Measurements from ENCODE around the gene TUBGCP6.

TUBGCP6 gene

DNA sequence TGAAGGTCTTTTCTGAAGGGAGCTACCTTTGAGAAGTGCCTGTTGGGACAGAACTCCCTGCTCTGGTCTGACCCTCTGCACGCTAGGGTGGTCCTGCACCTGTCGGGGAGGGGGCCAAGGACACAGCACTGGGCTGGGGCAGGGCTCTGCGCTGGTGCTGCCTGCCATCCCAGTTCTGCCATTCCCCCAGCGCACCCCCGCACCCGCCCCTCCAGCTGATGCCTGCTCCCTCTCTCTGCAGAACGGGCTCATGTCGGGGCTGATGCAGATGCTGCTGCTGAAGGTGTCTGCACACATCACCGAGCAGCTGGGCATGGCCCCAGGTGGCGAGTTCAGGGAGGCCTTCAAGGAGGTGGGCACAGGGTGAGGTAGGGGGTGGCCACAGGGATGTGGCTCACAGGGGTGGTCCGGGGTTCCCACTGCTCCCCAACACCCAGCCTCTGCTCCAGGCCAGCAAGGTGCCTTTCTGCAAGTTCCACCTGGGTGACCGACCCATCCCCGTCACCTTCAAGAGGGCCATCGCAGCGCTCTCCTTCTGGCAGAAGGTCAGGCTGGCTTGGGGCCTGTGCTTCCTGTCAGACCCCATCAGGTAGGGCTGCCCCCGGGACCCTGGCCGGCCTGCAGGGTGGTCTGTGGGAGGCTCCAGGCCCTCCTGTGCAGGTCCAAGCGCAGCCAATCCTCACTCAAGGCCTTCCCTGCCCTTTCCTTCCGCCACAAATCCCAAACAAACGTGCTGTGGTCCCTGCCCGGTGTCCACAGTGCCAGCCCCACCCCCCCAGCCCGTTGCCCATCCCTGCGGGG lies 47.6 kb downstream of the TUBGCP6 start:
- DNase-seq (ENCODE audit: low spot score): no peak

DNA sequence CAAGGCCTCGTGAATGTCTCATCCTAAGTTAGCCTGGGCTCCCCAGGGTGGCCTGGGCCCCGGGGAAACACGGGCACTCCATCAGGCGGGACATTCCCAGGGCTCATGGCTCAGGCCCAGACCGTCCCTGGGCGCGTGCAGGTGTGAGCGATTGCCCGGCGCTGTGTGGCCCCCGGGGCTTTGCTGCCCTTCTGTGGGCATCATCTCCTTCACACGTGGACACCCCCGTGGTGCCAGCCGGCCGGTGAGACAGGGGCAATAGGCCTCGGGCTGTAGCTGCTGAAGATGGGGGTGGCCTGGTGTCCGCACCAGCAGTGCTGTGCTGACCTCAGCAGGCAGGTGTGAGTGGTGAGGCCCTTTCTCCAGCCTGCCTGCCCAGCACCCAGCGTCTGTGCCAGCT lies 48.6 kb downstream of the TUBGCP6 start:
- no peak for DNase-seq (ENCODE audit: low spot score)

DNA sequence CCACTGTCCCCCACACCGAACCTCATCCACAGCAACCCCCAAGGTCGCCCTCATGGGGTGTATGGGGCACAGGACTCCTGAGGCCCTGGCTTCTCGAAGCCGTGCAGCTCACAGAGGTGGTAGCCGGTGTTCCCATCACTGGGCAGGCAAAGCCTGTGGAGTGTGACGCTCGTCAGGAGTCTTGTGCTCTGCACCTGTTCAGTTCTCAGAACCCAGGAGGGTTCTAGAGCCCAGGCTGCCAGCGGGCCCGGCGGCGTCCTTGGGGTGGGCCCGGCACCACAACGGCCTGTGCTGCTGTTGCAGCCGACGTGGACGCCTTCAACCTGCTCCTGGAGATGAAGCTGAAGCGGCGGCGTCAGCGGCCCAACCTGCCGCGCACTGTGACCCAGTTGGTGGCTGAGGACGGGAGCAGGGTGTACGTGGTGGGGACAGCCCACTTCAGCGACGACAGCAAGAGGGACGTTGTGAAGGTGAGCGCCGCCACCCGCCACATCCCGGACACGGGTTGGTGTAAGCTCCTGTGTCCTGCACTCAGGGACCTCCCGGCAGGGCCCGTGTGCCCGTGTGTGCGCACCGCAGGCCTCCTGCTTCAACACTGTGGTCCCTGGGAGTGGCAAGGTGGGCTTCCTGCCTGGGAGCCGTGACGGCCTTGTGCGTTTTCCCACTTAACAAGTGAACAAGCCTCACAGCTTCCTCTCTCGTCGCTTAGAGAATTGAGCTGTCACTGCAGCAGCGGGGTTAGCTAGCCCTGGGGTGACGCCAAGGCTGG lies 50.6 kb downstream of the TUBGCP6 start:
- no peak for DNase-seq (ENCODE audit: low spot score)

DNA sequence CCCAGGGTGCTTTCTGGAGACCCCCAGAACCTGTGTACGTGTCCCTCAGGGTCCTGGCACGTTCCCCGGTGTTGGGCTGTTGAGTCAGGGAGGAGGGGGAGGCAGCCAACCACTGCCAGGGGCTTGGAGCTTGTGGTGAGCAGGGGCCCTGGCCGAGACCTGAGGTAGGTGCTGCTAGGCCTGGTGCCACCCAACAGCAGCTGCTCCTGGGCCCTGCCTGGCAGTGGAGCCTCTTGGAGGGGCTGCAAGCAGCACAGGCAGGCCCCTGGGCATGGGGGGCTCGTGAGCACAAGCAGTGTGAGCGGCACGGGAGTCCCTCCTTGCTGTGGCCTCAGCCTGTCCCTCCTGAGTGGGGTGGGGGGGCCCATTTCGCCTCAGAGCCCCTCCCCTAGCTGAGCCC lies 51.2 kb downstream of the TUBGCP6 start:
- no peak for DNase-seq (ENCODE audit: low spot score)

DNA sequence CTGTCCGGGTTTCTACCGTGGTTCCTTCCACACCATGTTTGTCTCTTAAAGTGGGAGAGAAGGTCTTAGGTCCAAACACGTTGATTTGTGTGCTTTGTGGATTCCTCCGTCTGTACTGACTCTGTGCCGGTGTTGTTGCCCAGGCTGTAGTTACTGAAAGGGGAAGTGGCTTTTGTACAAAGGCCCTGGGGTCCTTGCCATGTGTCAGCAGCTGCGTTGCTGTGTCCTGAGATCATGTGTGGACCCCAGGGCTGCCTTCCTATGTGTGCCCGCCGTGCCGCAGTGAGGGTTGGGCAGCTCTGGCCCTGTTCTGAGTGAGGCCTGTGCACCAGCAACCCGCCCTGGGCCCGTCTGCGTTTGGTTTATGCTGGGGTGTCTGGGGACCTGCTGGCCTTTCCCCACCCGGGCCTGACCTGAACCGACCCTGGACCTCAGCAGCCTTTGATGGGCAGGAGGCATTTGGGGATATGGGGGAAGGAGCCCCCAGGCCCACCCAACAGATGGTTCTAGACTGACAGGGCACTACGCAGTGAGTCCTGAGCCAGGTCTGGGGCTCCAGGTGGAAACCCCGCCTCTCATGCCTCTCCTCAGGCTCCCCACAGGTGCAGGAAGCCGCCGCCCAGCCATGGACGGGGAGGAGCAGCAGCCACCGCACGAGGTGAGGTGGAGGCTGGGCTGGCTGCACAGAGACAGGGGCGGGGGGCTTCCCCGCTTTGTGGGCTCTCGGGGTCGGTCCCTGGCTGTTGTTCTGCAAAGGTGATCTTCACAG lies 52.2 kb downstream of the TUBGCP6 start:
- no peak for DNase-seq (ENCODE audit: low spot score)

DNA sequence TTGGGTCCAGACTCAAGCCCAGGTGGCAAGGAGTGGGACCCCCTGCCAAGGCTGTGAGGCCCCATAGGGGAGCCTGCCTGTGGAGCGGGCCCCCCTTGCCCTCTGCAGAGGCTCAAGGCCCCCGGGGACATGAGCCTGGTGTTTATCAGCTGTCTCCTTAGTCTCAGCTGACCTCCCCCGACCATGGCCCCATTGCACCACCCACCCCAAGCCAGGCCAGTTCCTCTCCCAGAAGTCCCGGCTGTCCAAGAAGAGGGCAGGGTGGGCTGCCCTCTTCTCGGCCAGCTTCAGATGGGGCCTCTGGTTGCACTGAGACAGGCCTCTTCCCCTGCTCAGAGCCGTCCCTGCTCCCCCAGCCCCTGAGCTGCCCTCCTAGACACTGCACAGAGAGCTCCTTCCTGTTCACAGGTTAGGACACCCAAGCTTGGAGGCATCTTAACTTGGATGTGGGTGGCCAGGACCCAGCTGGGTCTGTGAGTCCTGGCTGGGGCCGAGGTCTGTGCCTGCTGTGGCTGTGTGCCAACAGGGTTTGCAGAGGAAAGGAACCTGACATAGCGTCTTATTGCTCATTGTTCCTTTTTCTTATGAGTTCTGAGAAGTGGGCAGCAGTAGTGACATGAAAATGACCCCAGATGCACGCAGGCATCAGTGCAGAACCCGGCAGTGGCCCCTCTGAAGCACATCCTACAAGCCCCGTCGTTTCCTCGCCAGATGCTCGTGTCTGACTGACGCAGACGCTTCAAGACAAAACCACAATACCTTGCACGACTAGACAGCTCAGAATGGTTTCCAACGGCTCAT lies 53.7 kb downstream of the TUBGCP6 start:
- DNase-seq (ENCODE audit: low spot score): peak; percentile 70

DNA sequence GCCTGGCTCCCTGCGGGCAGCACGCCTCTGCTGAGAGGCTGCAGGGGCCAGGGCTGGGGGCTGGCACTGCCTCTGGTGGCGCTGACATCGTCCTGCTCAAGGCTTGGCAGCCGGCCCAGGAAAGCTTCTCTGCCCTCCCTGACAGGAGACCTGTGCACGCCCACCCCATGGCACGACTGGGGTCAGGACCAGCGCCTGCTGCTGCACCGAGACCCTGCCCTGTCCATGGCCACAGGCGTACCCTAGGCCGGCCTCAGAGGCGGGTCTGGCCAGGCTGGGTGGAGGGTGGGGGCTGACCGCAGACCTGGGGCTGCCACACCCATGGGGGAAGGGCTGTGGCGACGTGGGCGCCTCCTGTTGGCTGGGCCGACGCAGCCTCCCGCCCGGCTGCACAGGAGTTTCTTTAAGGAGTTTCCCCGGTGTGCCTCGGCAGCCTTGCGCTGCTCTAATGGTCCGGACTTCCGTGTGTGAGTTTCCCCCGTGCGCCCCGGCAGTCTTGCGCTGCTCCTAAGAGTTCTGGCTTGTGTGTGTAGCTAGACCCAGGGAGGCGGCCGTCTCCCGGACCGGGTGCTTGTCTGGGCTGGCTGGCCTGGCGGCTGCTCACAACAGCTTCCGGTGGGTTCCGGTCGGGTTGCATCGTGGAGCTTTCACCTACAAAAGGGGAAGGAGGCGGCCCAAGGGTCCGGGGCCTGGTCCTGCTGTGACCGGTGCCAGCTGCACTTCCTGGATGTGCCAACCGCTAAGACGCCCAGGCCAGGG lies 54.5 kb downstream of the TUBGCP6 start:
- DNase-seq (ENCODE audit: low spot score): peak; percentile 84

DNA sequence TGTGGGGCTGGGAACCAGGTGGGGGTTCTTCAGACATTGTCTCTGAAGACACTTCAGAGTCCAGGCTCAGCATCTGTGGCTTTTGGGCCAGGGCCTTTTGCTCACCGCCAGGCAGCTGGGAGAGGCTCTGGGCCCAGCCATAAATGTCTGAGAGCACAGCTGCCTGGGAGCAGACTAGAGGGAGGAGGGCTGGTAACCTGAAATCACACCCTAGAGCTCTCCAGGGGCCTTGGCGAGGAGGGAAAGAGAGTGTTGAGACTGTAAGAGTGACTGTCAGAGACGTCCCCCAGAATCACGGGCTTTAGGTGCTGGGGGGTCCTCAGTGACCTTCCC lies 55.0 kb downstream of the TUBGCP6 start:
- no peak for DNase-seq (ENCODE audit: low spot score)

DNA sequence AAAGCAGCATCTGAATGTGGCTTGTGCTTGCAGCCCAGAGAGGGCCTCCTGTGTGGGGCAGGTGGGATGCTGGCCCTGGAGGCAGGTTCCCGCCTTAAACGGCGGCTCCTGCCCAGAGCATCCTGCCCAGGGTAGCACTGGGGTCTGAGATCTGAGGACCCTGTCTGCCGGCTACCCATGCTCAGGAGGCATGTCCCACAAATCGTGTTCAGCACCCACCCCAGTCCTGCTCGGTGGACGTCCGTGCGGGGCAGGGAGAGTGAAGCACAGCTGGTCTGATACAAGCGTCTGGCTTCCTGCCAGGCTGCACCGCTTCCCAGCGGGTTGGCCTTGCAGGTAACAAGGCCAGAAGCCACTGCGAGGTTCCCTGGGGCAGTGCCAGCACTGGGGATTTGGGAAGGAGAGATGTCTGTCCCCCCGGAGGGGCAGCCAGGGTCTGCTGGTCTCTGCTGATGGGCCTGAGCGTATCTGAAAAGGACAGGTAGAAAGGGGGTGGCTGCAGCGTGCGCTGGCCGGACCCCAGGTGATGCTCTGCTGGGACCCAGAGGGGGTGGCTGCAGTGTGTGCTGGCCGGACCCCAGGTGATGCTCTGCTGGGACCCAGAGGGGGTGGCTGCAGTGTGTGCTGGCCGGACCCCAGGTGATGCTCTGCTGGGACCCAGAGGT lies 55.5 kb downstream of the TUBGCP6 start:
- DNase-seq (ENCODE audit: low spot score): no peak

DNA sequence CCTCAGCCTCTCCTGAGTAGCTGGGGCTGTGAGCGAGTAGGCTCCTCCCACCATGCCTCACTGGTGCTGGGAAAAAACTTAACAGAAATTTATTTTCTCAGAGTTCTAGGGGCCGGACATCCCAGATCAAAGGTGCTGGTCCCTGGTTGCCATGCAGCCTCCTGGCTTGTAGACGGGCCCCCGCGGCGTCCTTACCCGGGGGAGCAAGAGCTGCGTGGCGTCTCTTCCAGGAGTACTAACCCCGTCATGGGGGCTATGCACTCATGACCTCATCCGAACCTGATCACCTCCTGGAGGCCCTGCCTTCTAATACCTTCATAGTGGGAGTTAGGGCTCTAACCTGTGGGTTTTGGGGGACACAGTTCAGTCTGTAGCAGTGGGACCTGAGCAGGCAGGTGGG lies 56.5 kb downstream of the TUBGCP6 start:
- DNase-seq (ENCODE audit: low spot score): no peak

DNA sequence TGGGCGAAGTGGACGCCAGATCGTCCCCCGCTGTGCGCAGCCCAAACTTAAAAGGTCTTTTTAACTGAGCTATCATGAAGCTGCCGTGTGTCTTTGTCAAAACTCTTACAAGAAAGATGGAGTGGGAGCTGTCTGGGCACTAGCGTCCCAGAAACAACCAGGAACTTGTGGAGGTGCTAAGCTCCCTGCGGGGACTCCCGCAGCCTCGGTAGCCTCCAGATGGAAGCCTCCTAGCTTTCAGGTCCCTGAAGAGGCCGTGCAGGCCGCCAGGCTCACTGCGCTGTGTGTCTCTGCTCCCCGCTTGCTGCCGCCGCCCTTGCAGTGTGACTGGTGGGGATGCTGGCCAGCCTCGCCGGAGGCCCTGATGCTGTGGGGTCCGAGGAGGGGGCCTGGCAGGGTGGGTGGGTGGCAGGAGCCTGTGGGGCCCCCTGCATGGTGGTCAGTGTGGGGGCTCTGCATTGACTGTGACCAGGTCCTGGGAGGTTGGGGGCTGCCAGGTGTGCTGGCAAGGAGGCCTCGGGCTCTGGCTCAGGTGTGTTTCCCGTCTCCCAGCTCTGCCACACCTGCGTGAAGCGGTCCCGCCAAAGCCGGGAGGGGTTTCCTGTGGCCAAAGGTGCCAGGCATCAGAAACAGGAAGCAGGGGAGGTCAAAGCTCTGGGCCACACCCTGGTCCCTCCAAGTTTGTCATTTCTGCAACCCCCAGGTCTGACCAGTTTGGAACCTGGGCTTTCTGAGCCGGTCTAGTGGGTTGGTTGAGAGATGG lies 57.9 kb downstream of the TUBGCP6 start:
- no peak for DNase-seq (ENCODE audit: low spot score)

DNA sequence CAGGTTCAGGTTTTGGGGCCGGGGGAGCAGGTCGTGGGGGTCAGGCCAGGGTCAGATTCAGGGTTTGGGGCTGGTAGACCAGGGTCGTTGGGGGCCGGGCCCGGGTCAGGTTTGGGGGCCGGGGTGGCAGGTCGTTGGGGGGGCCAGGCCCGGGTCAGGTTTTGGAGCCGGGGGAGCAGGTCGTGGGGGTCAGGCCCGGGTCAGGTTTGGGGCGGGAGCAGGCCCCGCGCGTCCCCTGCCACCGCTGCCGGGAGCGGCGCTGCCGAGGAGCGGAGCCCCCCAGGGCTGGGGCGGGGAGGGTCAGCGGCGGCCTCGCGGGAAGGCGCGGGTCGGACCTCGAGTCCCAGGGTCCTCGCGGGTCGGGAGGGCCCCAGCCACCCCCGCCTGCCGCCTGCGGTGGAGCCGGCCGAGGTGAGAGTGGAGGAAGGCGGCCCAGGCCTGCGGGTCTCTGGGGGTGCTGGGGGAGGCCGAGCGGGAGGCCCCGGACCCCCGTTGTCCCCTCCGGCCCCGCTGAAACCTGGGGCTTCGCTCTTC lies 58.6 kb downstream of the TUBGCP6 start:
- DNase-seq (ENCODE audit: low spot score): no peak

DNA sequence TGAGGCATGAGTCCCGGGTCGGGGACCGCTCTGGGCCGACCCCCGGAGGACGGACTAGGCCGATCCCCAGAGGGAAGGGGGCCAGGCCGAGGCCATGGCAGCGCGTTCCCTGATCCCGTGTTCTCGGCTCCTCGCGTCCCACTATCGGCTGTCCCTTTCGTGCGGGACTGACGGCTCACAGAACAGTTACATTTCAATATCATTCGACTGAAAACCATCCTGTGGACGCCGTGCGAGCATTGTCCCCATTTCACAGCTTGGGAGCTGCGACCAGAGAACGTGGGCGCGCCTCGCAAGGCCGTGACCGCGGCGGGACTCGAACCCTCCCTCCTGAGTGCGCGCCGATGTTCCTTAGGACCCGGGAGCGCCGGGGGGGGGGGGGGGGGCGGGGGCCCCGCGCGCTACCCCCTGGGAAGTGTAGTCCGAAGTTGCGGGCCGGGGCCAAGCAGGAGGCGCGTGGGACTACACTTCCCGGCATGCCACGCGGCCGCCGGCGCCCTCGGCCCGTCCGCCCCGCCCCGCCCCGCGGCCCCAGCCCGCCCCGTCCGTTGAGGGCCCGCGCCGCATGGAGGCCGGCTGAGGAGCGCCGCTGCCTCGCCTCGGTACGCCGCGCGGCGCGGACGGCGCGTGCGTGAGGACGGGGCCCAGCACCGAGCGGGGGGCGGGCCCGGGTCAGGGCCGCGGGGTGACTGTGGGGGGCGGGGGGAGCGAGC lies 59.3 kb downstream of the TUBGCP6 start, which contains the start of gene TRABD:
TRABD (plus strand) TSS at position 539 of the 713 bp plus-strand sequence. CDS start 7,148 bp downstream, outside the sequence.
- DNase-seq (ENCODE audit: low spot score): peak; percentile 91

DNA sequence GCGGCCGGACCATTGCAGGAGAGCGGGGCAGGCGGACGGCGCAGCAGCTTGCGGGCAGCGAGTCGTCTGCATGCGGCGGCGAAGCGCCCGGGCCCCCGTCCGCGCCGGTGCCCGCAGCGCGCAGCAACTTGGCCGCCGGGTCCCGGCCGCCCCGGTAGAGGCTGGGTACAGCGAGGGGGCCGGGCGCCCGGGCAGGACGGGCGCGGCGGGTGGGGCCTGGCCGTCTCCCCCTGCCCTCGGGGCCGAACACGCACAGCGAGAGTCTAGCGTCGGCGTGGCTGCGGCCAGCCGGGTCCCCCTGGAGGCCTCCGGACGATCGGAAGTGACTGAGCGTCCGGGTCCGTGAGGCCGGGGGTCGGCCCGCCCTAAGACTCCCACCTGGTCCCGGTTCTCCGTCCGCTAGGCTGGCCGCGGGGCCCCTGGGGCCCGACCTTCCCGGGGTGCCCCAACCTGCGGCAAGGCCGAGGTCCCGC lies 59.9 kb downstream of the TUBGCP6 start:
- no peak for DNase-seq (ENCODE audit: low spot score)

DNA sequence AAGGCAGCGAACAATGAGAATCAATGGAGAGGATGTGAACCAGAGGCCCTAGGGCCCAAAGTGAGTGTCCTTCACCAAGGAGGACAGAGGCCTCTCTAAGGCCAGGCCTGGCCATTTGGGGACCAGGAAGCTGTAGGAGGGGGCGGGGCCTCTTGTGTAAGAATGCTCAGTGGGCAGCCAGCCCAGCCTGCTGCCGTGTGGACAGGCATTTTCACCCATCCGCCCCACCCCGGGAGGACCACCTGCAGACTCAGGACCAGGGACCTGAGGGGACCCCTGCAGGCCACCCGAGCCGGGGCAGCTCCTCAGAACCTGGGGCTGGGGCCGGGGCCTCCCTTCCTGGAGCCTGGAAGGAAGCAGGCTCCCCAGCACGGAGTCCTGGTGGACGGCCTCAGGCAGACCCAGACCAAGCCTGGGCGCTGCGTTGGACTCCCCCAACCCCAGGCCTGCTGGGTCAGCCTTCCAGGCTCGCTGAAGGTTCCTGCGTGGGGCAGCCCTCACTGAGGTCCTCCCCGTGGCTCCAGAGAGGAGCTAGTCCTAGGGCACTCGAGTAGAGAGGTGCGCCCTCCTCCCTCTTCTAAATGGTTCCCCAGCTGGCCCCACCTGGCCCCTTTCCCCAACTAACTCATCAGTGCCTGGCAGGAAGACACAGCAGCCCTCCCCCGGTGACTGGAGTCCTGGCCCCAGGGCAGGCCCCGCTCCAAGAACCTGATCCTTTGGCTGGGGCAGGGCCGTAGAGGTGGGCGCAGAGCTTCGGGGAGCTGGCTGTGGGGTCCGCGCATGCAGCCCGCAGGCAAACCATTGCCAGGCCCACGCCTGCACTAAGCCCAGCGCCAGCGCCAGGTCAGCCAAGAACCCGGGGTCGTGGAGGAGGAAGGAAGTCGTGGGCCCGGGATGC lies 60.6 kb downstream of the TUBGCP6 start:
- DNase-seq (ENCODE audit: low spot score): no peak

DNA sequence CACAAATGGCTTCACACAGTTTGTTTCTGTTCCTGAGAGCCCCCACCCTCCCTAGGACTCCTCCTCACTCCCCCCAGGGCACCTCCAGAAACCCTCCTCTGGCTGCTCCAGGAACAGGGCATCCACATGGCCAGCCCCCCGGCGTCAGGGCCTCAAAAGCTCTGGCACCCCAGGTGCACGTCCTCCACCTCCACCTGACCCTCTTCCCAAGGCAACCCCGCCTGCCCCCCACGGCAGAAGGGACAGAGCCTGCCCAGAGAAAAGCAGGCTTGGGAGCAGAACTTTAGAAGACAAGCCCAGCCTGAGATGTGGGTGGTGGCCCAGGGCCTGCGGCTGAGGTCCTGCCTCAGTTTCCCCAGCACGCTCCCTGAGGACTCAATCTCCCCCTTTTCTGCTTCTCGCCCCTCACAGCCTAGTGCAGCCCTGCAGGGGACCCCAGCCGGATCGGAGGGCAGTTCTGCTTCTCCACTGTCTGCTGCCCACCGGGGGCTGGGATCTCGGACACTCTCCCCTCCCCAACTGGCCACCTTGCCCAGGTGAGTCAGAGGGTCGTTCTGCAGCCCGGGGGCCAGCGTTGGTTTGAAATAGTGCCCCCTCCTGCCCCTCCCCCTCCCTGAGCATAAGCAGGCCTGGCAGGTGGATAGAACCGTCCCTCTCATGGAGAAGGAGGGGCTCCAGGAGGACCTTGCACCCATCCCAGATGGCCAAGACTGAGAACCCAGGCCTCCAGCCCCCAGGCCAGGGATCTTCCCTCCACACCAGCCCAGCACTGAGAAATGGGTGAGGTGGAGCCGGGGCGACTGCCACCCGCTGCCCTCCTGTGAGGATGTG lies 61.5 kb downstream of the TUBGCP6 start:
- DNase-seq (ENCODE audit: low spot score): no peak
